T-cell (primary cell): ENCODE results near the gene ATP5MC2. TPM values are rescaled to one million over a fixed set of nuclear protein-coding genes. Genes with fewer than 3 reads are reported as not detected.

Experiments
- ATAC-seq, 4 experiments: fragments of 200-7000 bp in 3 of 4; fragments of 150-1000 bp in 1 of 4; cut with Tn5 transposase; replicated peaks in 1 of 4; 1 replicate in 3 of 4; 2 replicates in 1 of 4; pipeline ENCODE4 v1.10.0; 2021; ENCODE audit warnings: moderate library complexity in 3 of 4, mild to moderate bottlenecking in 2 of 4, moderate number of reproducible peaks in 1 of 4
- CTCF ChIA-PET, 2 donors: fragments of 300-600 bp; sonication (Branson Sonifier 250); formaldehyde crosslinking; loops; one replicate each; lab custom pipeline; 2022; ENCODE audit warnings: antibody characterized with exemption in 2 of 2; lab: Charles Lee
- POLR2A ChIA-PET, 2 donors: fragments of 300-600 bp; sonication (Branson Sonifier 250); formaldehyde crosslinking; loops; one replicate each; lab custom pipeline; 2022; ENCODE audit warnings: antibody characterized with exemption in 2 of 2; lab: Charles Lee
- DNase-seq, 35 experiments: peaks; one replicate each; pipeline versions ENCODE4 v3.0.0 to v3.0.0-alpha.2; 2013 to 2023
- H3K27ac ChIP-seq: one replicate; pipeline ENCODE4 v1.5.1; 2013; ENCODE audit warnings: low read length
- H3K27me3 ChIP-seq, 2 experiments: replicated peaks in 1 of 2; 1 replicate in 1 of 2; 2 replicates in 1 of 2; pipeline versions ENCODE4 v1.6.1 to v1.7.0; 2013; ENCODE audit warnings: low read length in 1 of 2, mixed read lengths in 1 of 2; ENCODE audit not compliant: control insufficient read depth in 2 of 2, insufficient read depth in 2 of 2; ENCODE audit errors: extremely low read depth in 1 of 2
- H3K36me3 ChIP-seq, 2 donors: 1 replicate in 1 of 2; 2 replicates in 1 of 2; pipeline versions ENCODE4 v1.6.1 to v1.7.0; 2013; ENCODE audit warnings: low read length in 1 of 2; ENCODE audit not compliant: control insufficient read depth in 2 of 2, insufficient read depth in 1 of 2; ENCODE audit errors: extremely low read depth in 1 of 2
- H3K4me1 ChIP-seq, 2 experiments: 1 replicate in 1 of 2; 2 replicates in 1 of 2; pipeline versions ENCODE4 v1.6.1 to v1.7.0; 2013; ENCODE audit warnings: low read length in 2 of 2, mixed read lengths in 1 of 2; ENCODE audit not compliant: insufficient read depth in 2 of 2, control insufficient read depth in 1 of 2; ENCODE audit errors: extremely low read depth in 1 of 2
- H3K4me3 ChIP-seq, 2 donors: 1 replicate in 1 of 2; 2 replicates in 1 of 2; pipeline versions ENCODE4 v1.5.1 to v1.7.0; 2013; ENCODE audit warnings: mild to moderate bottlenecking in 2 of 2, low read length in 1 of 2, moderate library complexity in 1 of 2; ENCODE audit not compliant: control insufficient read depth in 1 of 2; ENCODE audit errors: extremely low read depth in 1 of 2
- H3K9me3 ChIP-seq: 2 replicates; pipeline ENCODE4 v1.7.0; 2013
- H3K27ac Mint-ChIP-seq, 2 donors: one replicate each; pipeline ENCODE4 v1.8.0; 2020 to 2021; ENCODE audit warnings: mild to moderate bottlenecking in 2 of 2, mixed read lengths in 2 of 2
- H3K27me3 Mint-ChIP-seq, 2 donors: one replicate each; pipeline ENCODE4 v1.8.0; 2021 to 2022; ENCODE audit warnings: mixed read lengths in 2 of 2
- H3K36me3 Mint-ChIP-seq: one replicate; pipeline ENCODE4 v1.8.0; 2021; ENCODE audit warnings: mixed read lengths
- H3K4me1 Mint-ChIP-seq, 3 donors: one replicate each; pipeline ENCODE4 v1.8.0; 2020 to 2022; ENCODE audit warnings: mixed read lengths in 3 of 3, mild to moderate bottlenecking in 1 of 3
- H3K4me3 Mint-ChIP-seq, 3 donors: one replicate each; pipeline ENCODE4 v1.8.0; 2020 to 2022; ENCODE audit warnings: mild to moderate bottlenecking in 3 of 3, mixed read lengths in 3 of 3, moderate library complexity in 3 of 3
- H3K9me3 Mint-ChIP-seq, 3 donors: one replicate each; pipeline ENCODE4 v1.8.0; 2020 to 2022; ENCODE audit warnings: mixed read lengths in 3 of 3
- WGBS: methylation state at CpG from one replicate; pipeline ENCODE4 v1.1.5; 2013; ENCODE audit warnings: missing lambda C conversion rate; ENCODE audit not compliant: insufficient coverage; 5-methylcytosine and 5-hydroxymethylcytosine counted together
- total RNA-seq, 35 experiments: library from RNA in 6 of 35; stranded (reverse) in 6 of 35; fragments of 120-200 nt in 1 of 35; gene quantifications; one replicate each; pipeline versions ENCODE4 v1.2.1 to v1.2.4 and lab custom pipeline; 2013 to 2026

The ATP5MC2 gene
- total RNA-seq, 5 donors from 2014 or later (not counting 1 experiment from before 2014, with no cell fraction given) = 223 to 283 (median 251) TPM

GRCh38 chr12:53677016-53677799, 1.3 kb upstream of the ATP5MC2 start:
- Mint-ChIP-seq H3K4me3 (peak overlapping the region; percentile 87 to 93 (median 92)), H3K36me3 (peaks cover 12% of the 10 kb centered on the region), H3K4me1 (peaks cover 13 to 35% (median 33%) of the 10 kb centered on the region in 3 donors), H3K9me3 (no peaks in the 10 kb centered on the region), H3K27me3 (peaks cover 18 to 23% of the 10 kb centered on the region in 2 donors), H3K27ac (no peak overlapping the region)
- 24% methylated on average over 29 of the region's 51 CpGs for WGBS
- ATAC-seq = no peak
- peaks cover 19 to 27% of the 10 kb centered on the region in 2 experiments for H3K4me1 ChIP-seq
- peak overlapping the region; percentile 64 to 82 for H3K4me3 ChIP-seq
- peak in 1 of 35 experiments; percentile 9 for DNase-seq
- H3K9me3 ChIP-seq = no peaks in the 10 kb centered on the region
- ChIA-PET POLR2A (no interaction called here), CTCF (interaction anchor here (0.5 to 3.4 kb wide), 9 partner anchors 9 to 134 kb away, joined by 3 to 35 read pairs (median 3); no protein-coding TSS in a partner anchor)
- H3K36me3 ChIP-seq = peaks cover 0 to 14% of the 10 kb centered on the region in 2 donors
- H3K27me3 ChIP-seq = peaks cover 3 to 19% of the 10 kb centered on the region in 2 experiments
- no peak overlapping the region for H3K27ac ChIP-seq

- H3K27ac Mint-ChIP-seq = peak overlapping the region in 1 of 2 donors; percentile 97
- peak overlapping the region; percentile 64 to 82 for H3K4me3 ChIP-seq
These were observed 753 bp upstream of the ATP5MC2 start for GRCh38 chr12:53676656-53677015.

GRCh38 chr12:53674977-53675700, 744 bp downstream of the ATP5MC2 start:
- CTCF ChIA-PET = interaction anchor here (0.5 to 3.4 kb wide), 15 partner anchors 10 to 517 kb away, joined by 3 to 35 read pairs (median 3); partner anchors contain the start of genes ATF7 (in 1 of the 2), CALCOCO1 (in 1 of the 2), SP1 (in 1 of the 2) and TARBP2 (in 1 of the 2)
- Histone ChIP-seq H3K27ac (peak overlapping the region; percentile 55), H3K9me3 (no peaks in the 10 kb centered on the region), H3K4me1 (peaks cover 19 to 27% of the 10 kb centered on the region in 2 experiments), H3K36me3 (peaks cover 6 to 33% of the 10 kb centered on the region in 2 donors), H3K4me3 (peak overlapping the region; percentile 64 to 82), H3K27me3 (peaks cover 3 to 19% of the 10 kb centered on the region in 2 experiments)
- peak overlapping the region; percentile 92 to 97 for H3K27ac Mint-ChIP-seq
- POLR2A ChIA-PET = interaction anchor here in 1 of 2 donors (0.5 to 1.1 kb wide), 2 partner anchors 48 to 349 kb away, joined by 3 read pairs; no protein-coding TSS in a partner anchor
- no peaks in the 10 kb centered on the region for H3K9me3 Mint-ChIP-seq
- ATAC-seq (no peak), DNase-seq (no peak)
- peak overlapping the region; percentile 87 to 93 (median 92) for H3K4me3 Mint-ChIP-seq
- peaks cover 20 to 42% (median 41%) of the 10 kb centered on the region in 3 donors for H3K4me1 Mint-ChIP-seq
- H3K27me3 Mint-ChIP-seq = peaks cover 13 to 21% of the 10 kb centered on the region in 2 donors
- WGBS = 41% methylated on average over 3 of the region's 8 CpGs
- peaks cover 20% of the 10 kb centered on the region for H3K36me3 Mint-ChIP-seq

More at GRCh38 chr12:53676656-53677015, 753 bp upstream of the ATP5MC2 start:
- Mint-ChIP-seq H3K4me1 (peaks cover 14 to 35% (median 33%) of the 10 kb centered on the region in 3 donors), H3K27me3 (peaks cover 15 to 23% of the 10 kb centered on the region in 2 donors), H3K4me3 (peak overlapping the region; percentile 87 to 93 (median 92)), H3K36me3 (peaks cover 13% of the 10 kb centered on the region), H3K9me3 (no peaks in the 10 kb centered on the region)
- H3K4me1 ChIP-seq = peaks cover 19 to 27% of the 10 kb centered on the region in 2 experiments
- peaks cover 3 to 19% of the 10 kb centered on the region in 2 experiments for H3K27me3 ChIP-seq
- peak in 5 of 35 experiments; percentile 7 to 36 (median 27) for DNase-seq
- WGBS = 12% methylated on average over 7 of the region's 15 CpGs
- peaks cover 3 to 20% of the 10 kb centered on the region in 2 donors for H3K36me3 ChIP-seq
- ChIA-PET CTCF (interaction anchor here in 1 of 2 donors (1.0 to 3.4 kb wide), 10 partner anchors 10 to 176 kb away, joined by 3 to 35 read pairs (median 3); partner anchors contain the start of genes ATF7 and TARBP2), POLR2A (interaction anchor here (0.7 to 1.1 kb wide), 2 partner anchors 49 to 134 kb away, joined by 3 read pairs; no protein-coding TSS in a partner anchor)
- ATAC-seq = peak in 1 of 4 experiments; percentile 0
- no peaks in the 10 kb centered on the region for H3K9me3 ChIP-seq
- H3K27ac ChIP-seq = no peak overlapping the region

- H3K36me3 Mint-ChIP-seq = peaks cover 38% of the 10 kb centered on the region
These were observed 4.9 kb downstream of the ATP5MC2 start for GRCh38 chr12:53670971-53671370.

GRCh38 chr12:53670308-53670707, 5.6 kb downstream of the ATP5MC2 start:
- H3K27me3 ChIP-seq = no peaks in the 10 kb centered on the region
- H3K27ac ChIP-seq = no peak overlapping the region
- no peaks in the 10 kb centered on the region for H3K27me3 Mint-ChIP-seq
- peaks cover 16 to 36% (median 32%) of the 10 kb centered on the region in 3 donors for H3K4me1 Mint-ChIP-seq
- H3K36me3 Mint-ChIP-seq = peaks cover 44% of the 10 kb centered on the region
- ChIA-PET CTCF (interaction anchor here in 1 of 2 donors (0.5 kb wide), 1 partner anchor 52 kb away, joined by 6 read pairs; no protein-coding TSS in a partner anchor), POLR2A (no interaction called here)
- no peak overlapping the region for H3K27ac Mint-ChIP-seq
- DNase-seq (no peak), ATAC-seq (no peak)
- no CpG with 5 or more reads among the region's 7 CpGs for WGBS
- no peaks in the 10 kb centered on the region for H3K9me3 ChIP-seq
- H3K9me3 Mint-ChIP-seq = no peaks in the 10 kb centered on the region
- no peak overlapping the region for H3K4me3 Mint-ChIP-seq
- H3K4me3 ChIP-seq = no peak overlapping the region
- H3K36me3 ChIP-seq = peaks cover 15 to 74% of the 10 kb centered on the region in 2 donors
- peaks cover 8 to 10% of the 10 kb centered on the region in 2 experiments for H3K4me1 ChIP-seq

More at GRCh38 chr12:53670971-53671370, 4.9 kb downstream of the ATP5MC2 start:
- Histone ChIP-seq H3K27me3 (no peaks in the 10 kb centered on the region), H3K9me3 (no peaks in the 10 kb centered on the region), H3K36me3 (peaks cover 12 to 68% of the 10 kb centered on the region in 2 donors), H3K4me1 (peaks cover 12 to 13% of the 10 kb centered on the region in 2 experiments), H3K4me3 (no peak overlapping the region), H3K27ac (no peak overlapping the region)
- Mint-ChIP-seq H3K4me1 (peaks cover 20 to 40% (median 38%) of the 10 kb centered on the region in 3 donors), H3K27ac (peak overlapping the region in 1 of 2 donors; percentile 11), H3K4me3 (no peak overlapping the region), H3K9me3 (no peaks in the 10 kb centered on the region), H3K27me3 (no peaks in the 10 kb centered on the region)
- no peak for DNase-seq
- ATAC-seq = no peak
- CTCF ChIA-PET = no interaction called here
- POLR2A ChIA-PET = no interaction called here
